GM19455 (cell line): ENCODE measurements around the gene SH2D2A.
A peak's percentile ranks its signal among the peaks of the same experiment; 100 is the strongest.

ENCODE experiments used
- ATAC-seq: cut with Tn5 transposase; IDR thresholded peaks from one replicate; pipeline ENCODE4 v1.9.1; 2021; ENCODE audit not compliant: unreplicated experiment

SH2D2A gene

GRCh38 chr1:156816561-156817328 is at the start of gene SH2D2A:
SH2D2A (minus strand) TSS chr1:156816848; CDS start chr1:156816708, 140 bp downstream.
- peak; percentile 76 for ATAC-seq

- no peak for ATAC-seq
Measured at GRCh38 chr1:156865865-156866248, 49.2 kb upstream of the SH2D2A start.

GRCh38 chr1:156865258-156865657 is 48.6 kb upstream of the SH2D2A start:
- no peak for ATAC-seq

GRCh38 chr1:156864796-156865195 is 48.1 kb upstream of the SH2D2A start:
- ATAC-seq: no peak

GRCh38 chr1:156863631-156864030 is 47.0 kb upstream of the SH2D2A start:
- ATAC-seq: no peak

- ATAC-seq: no peak
Measured at GRCh38 chr1:156862997-156863599, 46.5 kb upstream of the SH2D2A start.

GRCh38 chr1:156862584-156862983 is 45.9 kb upstream of the SH2D2A start:
- no peak for ATAC-seq

GRCh38 chr1:156860628-156861423 is 44.2 kb upstream of the SH2D2A start, which contains the start of gene NTRK1:
NTRK1 (plus strand) TSS chr1:156860865; CDS start chr1:156860935, 70 bp downstream.
- no peak for ATAC-seq

GRCh38 chr1:156860113-156860627 is 43.5 kb upstream of the SH2D2A start:
- no peak for ATAC-seq

- ATAC-seq: no peak
Measured at GRCh38 chr1:156859523-156860112, 43.0 kb upstream of the SH2D2A start.

GRCh38 chr1:156858959-156859522 is 42.4 kb upstream of the SH2D2A start, which contains the start of gene INSRR:
INSRR (minus strand) TSS chr1:156859117; CDS start chr1:156858621, 496 bp downstream.
- ATAC-seq: no peak

- no peak for ATAC-seq
Measured at GRCh38 chr1:156858555-156858956, 41.9 kb upstream of the SH2D2A start.

GRCh38 chr1:156857532-156857931 is 40.9 kb upstream of the SH2D2A start:
- ATAC-seq: no peak

- ATAC-seq: no peak
Measured at GRCh38 chr1:156856282-156856785, 39.7 kb upstream of the SH2D2A start.

GRCh38 chr1:156854634-156855033 is 38.0 kb upstream of the SH2D2A start:
- ATAC-seq: no peak

GRCh38 chr1:156853761-156854160 is 37.1 kb upstream of the SH2D2A start:
- no peak for ATAC-seq

GRCh38 chr1:156852418-156852874 is 35.8 kb upstream of the SH2D2A start:
- ATAC-seq: no peak

GRCh38 chr1:156851779-156852417 is 35.2 kb upstream of the SH2D2A start:
- no peak for ATAC-seq

- no peak for ATAC-seq
Measured at GRCh38 chr1:156849151-156849496, 32.5 kb upstream of the SH2D2A start.
